GM21447 (cell line): Measurements from ENCODE around the gene MTA3.
"Not testable (repeated sequence)": the region's sequence is repeated elsewhere in the genome, so short reads cannot be mapped to it uniquely, and the experiment has no call there.

Experiments
- ATAC-seq: cut with Tn5 transposase; IDR thresholded peaks from one replicate; pipeline ENCODE4 v1.9.1; 2021; ENCODE audit not compliant: unreplicated experiment

Gene MTA3

GRCh38 chr2:42606166-42606565, 37.7 kb downstream of the MTA3 start:
- ATAC-seq = not testable (repeated sequence)

- ATAC-seq = no peak
Observed at GRCh38 chr2:42607101-42607637, 38.7 kb downstream of the MTA3 start.

GRCh38 chr2:42613281-42614064, 45.0 kb downstream of the MTA3 start:
- ATAC-seq = no peak

- ATAC-seq = no peak
Observed at GRCh38 chr2:42614838-42615237, 46.4 kb downstream of the MTA3 start.

GRCh38 chr2:42618116-42618515, 49.7 kb downstream of the MTA3 start:
- no peak for ATAC-seq

GRCh38 chr2:42618972-42619371, 50.5 kb downstream of the MTA3 start:
- no peak for ATAC-seq

- ATAC-seq = not testable (repeated sequence)
Observed at GRCh38 chr2:42621626-42622025, 53.2 kb downstream of the MTA3 start.

GRCh38 chr2:42622943-42623676, 54.7 kb downstream of the MTA3 start:
- ATAC-seq = no peak

GRCh38 chr2:42624047-42624446, 55.6 kb downstream of the MTA3 start:
- ATAC-seq = no peak

- ATAC-seq = not testable (repeated sequence)
Observed at GRCh38 chr2:42628024-42628423, 59.6 kb downstream of the MTA3 start.

- ATAC-seq = no peak
Observed at GRCh38 chr2:42636934-42637333, 68.5 kb downstream of the MTA3 start.

- ATAC-seq = no peak
Observed at GRCh38 chr2:42638080-42638784, 69.8 kb downstream of the MTA3 start.

- ATAC-seq = no peak
Observed at GRCh38 chr2:42639340-42640077, 71.1 kb downstream of the MTA3 start.

GRCh38 chr2:42640261-42640660, 71.8 kb downstream of the MTA3 start:
- no peak for ATAC-seq

- ATAC-seq = not testable (repeated sequence)
Observed at GRCh38 chr2:42642371-42642770, 73.9 kb downstream of the MTA3 start.

GRCh38 chr2:42645551-42645950, 77.1 kb downstream of the MTA3 start:
- no peak for ATAC-seq

- no peak for ATAC-seq
Observed at GRCh38 chr2:42648796-42649195, 80.4 kb downstream of the MTA3 start.

- ATAC-seq = no peak
Observed at GRCh38 chr2:42651057-42651456, 82.6 kb downstream of the MTA3 start.

- ATAC-seq = no peak
Observed at GRCh38 chr2:42652086-42652485, 83.7 kb downstream of the MTA3 start.

GRCh38 chr2:42653039-42653438, 84.6 kb downstream of the MTA3 start:
- no peak for ATAC-seq
